H1 (cell line): ENCODE results near the gene RBP5. TPM values are rescaled to one million over a fixed set of nuclear protein-coding genes. Genes with fewer than 3 reads are reported as not detected.

Experiments used
- CTCF ChIA-PET: fragments of 300-600 bp; sonication (Branson Sonifier 250); formaldehyde crosslinking; loops from one replicate; lab custom pipeline; 2021; ENCODE audit not compliant: partially characterized antibody; lab: Charles Lee
- POLR2A ChIA-PET: fragments of 300-600 bp; sonication (Branson Sonifier 250); formaldehyde crosslinking; loops from one replicate; lab custom pipeline; 2021; ENCODE audit warnings: inconsistent platforms; ENCODE audit not compliant: partially characterized antibody; lab: Charles Lee
- DNase-seq, 2 experiments: peaks; one replicate each; pipeline versions ENCODE4 v3.0.0 to v3.0.0-alpha.2; 2010 to 2022; ENCODE audit warnings: low spot score in 2 of 2, low read depth in 1 of 2, mixed read lengths in 1 of 2
- FAIRE-seq: peaks from 2 replicates; lab custom pipeline; 2011; peaks lifted over from hg19 to GRCh38; lab: Jason Lieb, UNC
- H2AFZ ChIP-seq: 2 replicates; pipeline ENCODE4 v1.8.1; 2012; ENCODE audit warnings: low read length, inconsistent platforms
- H2AK5ac ChIP-seq: 2 replicates; pipeline ENCODE4 v1.6.1; 2013; ENCODE audit warnings: low read depth, low read length
- H2BK120ac ChIP-seq: replicated peaks from 2 replicates; pipeline ENCODE3; 2013; ENCODE audit warnings: low read depth, low read length, inconsistent platforms
- H2BK12ac ChIP-seq: 2 replicates; pipeline ENCODE4 v1.6.1; 2013; ENCODE audit warnings: low read depth, low read length
- H2BK15ac ChIP-seq: 2 replicates; pipeline ENCODE4 v1.6.1; 2013; ENCODE audit warnings: low read length
- H2BK20ac ChIP-seq: 2 replicates; pipeline ENCODE4 v1.6.1; 2013; ENCODE audit warnings: low read length
- H2BK5ac ChIP-seq: 2 replicates; pipeline ENCODE4 v1.6.1; 2013; ENCODE audit warnings: low read depth, low read length
- H3K14ac ChIP-seq: 2 replicates; pipeline ENCODE4 v1.6.1; 2013; ENCODE audit warnings: inconsistent platforms; ENCODE audit not compliant: insufficient read length
- H3K18ac ChIP-seq: 2 replicates; pipeline ENCODE4 v1.6.1; 2013; ENCODE audit warnings: low read length; ENCODE audit errors: extremely low read depth
- H3K23ac ChIP-seq: 2 replicates; pipeline ENCODE4 v1.6.1; 2013; ENCODE audit warnings: inconsistent platforms; ENCODE audit not compliant: insufficient read length
- H3K23me2 ChIP-seq: 2 replicates; pipeline ENCODE4 v1.6.1; 2013; ENCODE audit warnings: low read depth, low read length
- H3K27ac ChIP-seq: 2 replicates; pipeline ENCODE4 v1.6.1; 2011; ENCODE audit warnings: low read depth, low read length, inconsistent platforms
- H3K27me3 ChIP-seq, 4 experiments: replicated peaks in 1 of 4; 1 replicate in 1 of 4; 2 replicates in 3 of 4; pipeline versions ENCODE4 v1.6.1 to v1.8.1; 2011 to 2013; ENCODE audit warnings: low read length in 3 of 4, mild to moderate bottlenecking in 3 of 4, inconsistent platforms in 2 of 4, mixed read lengths in 2 of 4, moderate library complexity in 1 of 4; ENCODE audit not compliant: control insufficient read depth in 3 of 4, insufficient read depth in 3 of 4; ENCODE audit errors: extremely low read depth in 1 of 4
- H3K36me3 ChIP-seq, 4 experiments: 2 replicates each; pipeline versions ENCODE4 v1.6.1 to v1.8.1; 2011 to 2013; ENCODE audit warnings: mild to moderate bottlenecking in 4 of 4, low read length in 3 of 4, moderate library complexity in 2 of 4, control low read depth in 1 of 4, inconsistent platforms in 1 of 4; ENCODE audit not compliant: insufficient read depth in 4 of 4, control insufficient read depth in 2 of 4
- H3K4ac ChIP-seq: replicated peaks from 2 replicates; pipeline ENCODE3; 2013; ENCODE audit warnings: low read length, low read depth, mixed read lengths, inconsistent platforms; ENCODE audit not compliant: insufficient read length
- H3K4me1 ChIP-seq, 4 experiments: replicated peaks in 1 of 4; 1 replicate in 1 of 4; 2 replicates in 3 of 4; pipeline versions ENCODE4 v1.6.1 to v1.8.1; 2011 to 2013; ENCODE audit warnings: low read length in 3 of 4, inconsistent platforms in 2 of 4, mixed read lengths in 1 of 4; ENCODE audit not compliant: insufficient read depth in 4 of 4, control insufficient read depth in 3 of 4
- H3K4me2 ChIP-seq, 2 experiments: 2 replicates each; pipeline versions ENCODE4 v1.6.1 to v1.8.1; 2011 to 2013; ENCODE audit warnings: low read depth in 2 of 2, low read length in 2 of 2, control low read depth in 1 of 2, inconsistent platforms in 1 of 2, mild to moderate bottlenecking in 1 of 2; ENCODE audit not compliant: insufficient read depth in 1 of 2
- H3K4me3 ChIP-seq, 4 experiments: fragments of 200-600, 300-600 bp in 1 of 4; sonication (generic), shearing (Covaris generic), sonication (Bioruptor Twin) in 1 of 4; 2 replicates each; pipeline versions ENCODE4 v1.5.1 to v1.8.1; 2011 to 2016; ENCODE audit warnings: low read length in 4 of 4, low read depth in 3 of 4, control low read depth in 2 of 4, inconsistent platforms in 2 of 4, mild to moderate bottlenecking in 2 of 4, mixed read lengths in 1 of 4, moderate library complexity in 1 of 4; ENCODE audit not compliant: insufficient read depth in 2 of 4; ENCODE audit errors: extremely low read depth in 1 of 4
- H3K56ac ChIP-seq: replicated peaks from 2 replicates; pipeline ENCODE3; 2013; ENCODE audit warnings: low read depth, mild to moderate bottlenecking, mixed read lengths, low read length, inconsistent platforms; ENCODE audit not compliant: insufficient read length
- H3K79me1 ChIP-seq: 2 replicates; pipeline ENCODE4 v1.6.1; 2013; ENCODE audit warnings: low read depth, low read length, control low read depth
- H3K79me2 ChIP-seq, 2 experiments: 2 replicates each; pipeline versions ENCODE4 v1.6.1 to v1.8.1; 2012 to 2013; ENCODE audit warnings: low read length in 2 of 2, mild to moderate bottlenecking in 2 of 2, inconsistent platforms in 1 of 2; ENCODE audit not compliant: insufficient read depth in 2 of 2, control insufficient read depth in 1 of 2
- H3K9ac ChIP-seq, 4 experiments: replicated peaks in 1 of 4; 1 replicate in 1 of 4; 2 replicates in 3 of 4; pipeline versions ENCODE4 v1.6.1 to v1.8.1; 2011 to 2013; ENCODE audit warnings: low read depth in 3 of 4, low read length in 3 of 4, control low read depth in 2 of 4, mild to moderate bottlenecking in 2 of 4, moderate library complexity in 2 of 4, inconsistent platforms in 1 of 4; ENCODE audit errors: extremely low read depth in 1 of 4
- H3K9me3 ChIP-seq, 2 experiments: 2 replicates each; pipeline versions ENCODE4 v1.6.1 to v1.8.1; 2012 to 2013; ENCODE audit warnings: mild to moderate bottlenecking in 2 of 2, moderate library complexity in 2 of 2, control low read depth in 1 of 2, inconsistent platforms in 1 of 2, low read depth in 1 of 2, low read length in 1 of 2, mixed read lengths in 1 of 2; ENCODE audit not compliant: insufficient read depth in 2 of 2
- H4K20me1 ChIP-seq, 2 experiments: replicated peaks in 1 of 2; 2 replicates each; pipeline versions ENCODE3 to v1.8.1; 2011 to 2013; ENCODE audit warnings: inconsistent platforms in 2 of 2, low read length in 2 of 2, mild to moderate bottlenecking in 1 of 2; ENCODE audit not compliant: insufficient read depth in 2 of 2, control insufficient read depth in 1 of 2
- H4K5ac ChIP-seq: 2 replicates; pipeline ENCODE4 v1.6.1; 2013; ENCODE audit warnings: low read length, low read depth, mixed read lengths, inconsistent platforms; ENCODE audit not compliant: insufficient read length
- H4K8ac ChIP-seq: 2 replicates; pipeline ENCODE4 v1.8.0; 2013; ENCODE audit warnings: mild to moderate bottlenecking, moderate library complexity, low read length, inconsistent platforms; ENCODE audit not compliant: insufficient read depth; ENCODE audit errors: extremely low read depth
- H4K91ac ChIP-seq: replicated peaks from 2 replicates; pipeline ENCODE3; 2013; ENCODE audit warnings: low read length, mixed read lengths, inconsistent platforms; ENCODE audit not compliant: insufficient read length
- BCL11A ChIP-seq, 2 experiments: IDR thresholded peaks; one replicate each; pipeline ENCODE4 v1.6.1; 2011; ENCODE audit warnings: low read depth in 2 of 2, low read length in 2 of 2, mild to moderate bottlenecking in 2 of 2
- CBX5 ChIP-seq: fragments of 300-800, 300-1000 bp; sonication (generic); IDR thresholded peaks from 2 replicates; pipeline ENCODE4 v1.7.1; 2016; ENCODE audit warnings: antibody characterized with exemption, low read length, low read depth
- EGR1 ChIP-seq: IDR thresholded peaks from 2 replicates; pipeline ENCODE4 v1.6.1; 2011; ENCODE audit warnings: low read depth, low read length, borderline replicate concordance
- JUND ChIP-seq: IDR thresholded peaks from 2 replicates; pipeline ENCODE4 v1.6.1; 2011; ENCODE audit warnings: mild to moderate bottlenecking, improper control_type of control experiment, low read length
- KDM1A ChIP-seq: fragments of 200-600, 300-600 bp; sonication (generic); IDR thresholded peaks from 2 replicates; pipeline ENCODE4 v1.7.1; 2016; ENCODE audit warnings: mild to moderate bottlenecking, low read length, borderline replicate concordance
- MAFK ChIP-seq: IDR thresholded peaks from 2 replicates; pipeline ENCODE4 v1.6.1; 2012; ENCODE audit warnings: low read depth, mild to moderate bottlenecking, improper control_type of control experiment, low read length
- POU5F1 ChIP-seq: IDR thresholded peaks from 2 replicates; pipeline ENCODE4 v1.6.1; 2011; ENCODE audit warnings: low read depth, mild to moderate bottlenecking, low read length, moderate library complexity
- SIX5 ChIP-seq: IDR thresholded peaks from 2 replicates; pipeline ENCODE4 v1.6.1; 2011; ENCODE audit warnings: mild to moderate bottlenecking, low read depth, low read length
- SP2 ChIP-seq: IDR thresholded peaks from 2 replicates; pipeline ENCODE4 v1.6.1; 2012; ENCODE audit warnings: mild to moderate bottlenecking, low read length, inconsistent platforms
- SRF ChIP-seq: IDR thresholded peaks from 2 replicates; pipeline ENCODE4 v1.6.1; 2011; ENCODE audit warnings: mild to moderate bottlenecking, low read depth, low read length, moderate library complexity
- SUZ12 ChIP-seq: fragments of 200-600 bp; sonication (generic); IDR thresholded peaks from 2 replicates; pipeline ENCODE4 v1.6.1; 2012; ENCODE audit warnings: mild to moderate bottlenecking, inconsistent platforms, low read length, moderate library complexity, mixed read lengths
- WGBS, 2 experiments: shearing (Covaris generic) in 1 of 2; methylation state at CpG; one replicate each; pipeline versions ENCODE4 v1.1.6 to v1.1.7; 2013 to 2015; ENCODE audit warnings: low lambda C conversion rate in 2 of 2, mixed read lengths in 2 of 2, inconsistent platforms in 1 of 2, low coverage in 1 of 2, missing lambda C conversion rate in 1 of 2; ENCODE audit not compliant: insufficient replicate concordance in 2 of 2, insufficient coverage in 1 of 2, insufficient read length in 1 of 2; ENCODE audit errors: extremely low coverage in 1 of 2, missing lambda C conversion rate in 1 of 2; 5-methylcytosine and 5-hydroxymethylcytosine counted together
- polyA plus RNA-seq, 7 experiments: library from polyadenylated mRNA; depleted of rRNA in 3 of 7; stranded (reverse) in 5 of 7; unstranded in 2 of 7; fragments of >200 nt in 5 of 7; fragments of 200-250 nt in 2 of 7; gene quantifications; 1 replicate in 5 of 7; 2 replicates in 1 of 7; 4 replicates in 1 of 7; pipeline versions ENCODE4 v1.2.1 to v1.2.3, GENCODE V29; 2011 to 2013; ENCODE audit warnings: missing spikeins in 2 of 7, mixed read lengths in 2 of 7
- total RNA-seq: library from RNA; stranded (reverse); fragmentation: NEBNext Ultra II Directional; extraction: Animal tissue kit (Norgen Biotek cat#: 25700); gene quantifications from 2 replicates; pipeline ENCODE4 v1.2.1, GENCODE V29; 2021
- TF ChIP-seq, protein P1 (sequence below): IDR thresholded peaks from 2 replicates; pipeline ENCODE4 v1.6.1; 2012; ENCODE audit warnings: low read length, inconsistent platforms
- TF ChIP-seq, protein P2 (sequence below): IDR thresholded peaks from 2 replicates; pipeline ENCODE4 v1.6.1; 2012; ENCODE audit warnings: inconsistent platforms

The RBP5 gene
- total and polyA plus RNA-seq, 2 of the 8 experiments (the other 6 are each of a cell fraction or from before 2014, with no cell fraction given), result 1.2 to 1.9 TPM

DNA sequence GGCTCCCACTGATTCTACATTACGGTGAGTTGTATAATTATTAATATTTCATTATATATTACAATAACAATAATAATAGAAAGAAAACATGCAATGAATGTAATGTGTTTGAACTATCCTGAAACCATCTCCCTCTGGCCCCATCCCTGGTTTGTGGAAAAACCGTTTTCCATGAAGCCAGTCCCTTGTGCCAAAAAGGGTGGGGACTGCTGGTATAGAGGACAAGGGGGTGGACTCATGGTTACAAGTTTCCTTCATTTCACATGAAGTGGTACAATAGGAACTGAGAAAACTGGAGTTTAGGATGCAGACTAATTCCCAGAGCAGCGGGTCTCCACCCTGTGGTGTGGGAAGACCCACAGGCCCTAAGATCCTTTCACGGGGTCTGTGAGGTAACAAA lies 16.6 kb downstream of the RBP5 start:
- no peak overlapping the region for H2AFZ ChIP-seq
- H3K27me3 ChIP-seq, result no peaks in the 10 kb centered on the region
- no peak overlapping the region for H2AK5ac ChIP-seq
- H3K23me2 ChIP-seq, result peaks cover 4% of the 10 kb centered on the region
- no peak overlapping the region for H2BK15ac ChIP-seq
- H2BK120ac ChIP-seq, result no peak overlapping the region
- 0 out of 7 replicates have a peak, but pooled peaks cover 0 to 2% (median 0%) of the 10 kb centered on the region in 4 experiments for H3K4me1 ChIP-seq
- no peak overlapping the region for H3K18ac ChIP-seq
- no peak overlapping the region for H4K5ac ChIP-seq
- H3K79me1 ChIP-seq, result no peaks in the 10 kb centered on the region
- H3K27ac ChIP-seq, result no peak overlapping the region
- H3K4me2 ChIP-seq, result no peak overlapping the region
- no peak overlapping the region for H4K91ac ChIP-seq
- no peaks in the 10 kb centered on the region for H3K79me2 ChIP-seq
- H3K4me3 ChIP-seq, result no peak overlapping the region
- no peaks in the 10 kb centered on the region for H3K36me3 ChIP-seq
- DNase-seq (no peak), FAIRE-seq (no peak)
- H2BK5ac ChIP-seq, result no peak overlapping the region
- WGBS, 2 experiments, result 88% methylated on average over 4 of the region's 4 CpGs; no CpG with 5 or more reads in 1 of the 2 experiments
- no peak overlapping the region for H3K9ac ChIP-seq
- H3K56ac ChIP-seq, result no peak overlapping the region
- POLR2A ChIA-PET, result interaction anchor here (0.9 to 4.9 kb wide), 6 partner anchors 12 to 243 kb away, joined by 3 to 25 read pairs (median 6); partner anchors contain the start of genes C12orf57, CLSTN3 and RNU7-1
- H2BK20ac ChIP-seq, result no peak overlapping the region
- no peak overlapping the region for H3K14ac ChIP-seq
- H3K23ac ChIP-seq, result no peak overlapping the region
- no peak overlapping the region for H3K4ac ChIP-seq
- H2BK12ac ChIP-seq, result no peak overlapping the region
- no peak overlapping the region for H4K8ac ChIP-seq
- CTCF ChIA-PET, result interaction anchor here (0.6 to 4.1 kb wide), 32 partner anchors 9 to 243 kb away, joined by 3 to 58 read pairs (median 4); partner anchors contain the start of genes C1S and LPCAT3
- H3K9me3 ChIP-seq, result no peaks in the 10 kb centered on the region
- H4K20me1 ChIP-seq, result peaks cover 0 to 1% of the 10 kb centered on the region in 2 experiments
- no peak for TF ChIP-seq MAFK
- no peak for TF ChIP-seq POU5F1
- TF ChIP-seq EGR1, result no peak
- no peak for TF ChIP-seq SUZ12
- TF ChIP-seq, protein P1, sequence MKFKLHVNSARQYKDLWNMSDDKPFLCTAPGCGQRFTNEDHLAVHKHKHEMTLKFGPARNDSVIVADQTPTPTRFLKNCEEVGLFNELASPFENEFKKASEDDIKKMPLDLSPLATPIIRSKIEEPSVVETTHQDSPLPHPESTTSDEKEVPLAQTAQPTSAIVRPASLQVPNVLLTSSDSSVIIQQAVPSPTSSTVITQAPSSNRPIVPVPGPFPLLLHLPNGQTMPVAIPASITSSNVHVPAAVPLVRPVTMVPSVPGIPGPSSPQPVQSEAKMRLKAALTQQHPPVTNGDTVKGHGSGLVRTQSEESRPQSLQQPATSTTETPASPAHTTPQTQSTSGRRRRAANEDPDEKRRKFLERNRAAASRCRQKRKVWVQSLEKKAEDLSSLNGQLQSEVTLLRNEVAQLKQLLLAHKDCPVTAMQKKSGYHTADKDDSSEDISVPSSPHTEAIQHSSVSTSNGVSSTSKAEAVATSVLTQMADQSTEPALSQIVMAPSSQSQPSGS, result no peak
- no peak for TF ChIP-seq JUND
- no peak for TF ChIP-seq SP2
- TF ChIP-seq CBX5, result no peak
- no peak for TF ChIP-seq KDM1A
- no peak for TF ChIP-seq SIX5
- TF ChIP-seq, protein P2, sequence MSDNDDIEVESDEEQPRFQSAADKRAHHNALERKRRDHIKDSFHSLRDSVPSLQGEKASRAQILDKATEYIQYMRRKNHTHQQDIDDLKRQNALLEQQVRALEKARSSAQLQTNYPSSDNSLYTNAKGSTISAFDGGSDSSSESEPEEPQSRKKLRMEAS, result no peak
- TF ChIP-seq BCL11A (IDR thresholded peaks at IDR 0.05; ENCODE audit: low read depth in 2 of 2, low read length in 2 of 2), result no peak
- no peak for TF ChIP-seq SRF
